Naive thymus-derived CD4-positive, alpha-beta T cell (primary cell): ENCODE measurements around the gene WIPI1. TPM values are rescaled to one million over a fixed set of nuclear protein-coding genes. Genes with fewer than 3 reads are reported as not detected.
A peak's percentile ranks its signal among the peaks of the same experiment; 100 is the strongest.

Source experiments
- ATAC-seq: fragments of 150-1000 bp; cut with Tn5 transposase; 2 replicates; pipeline ENCODE4 v1.10.0; 2021; ENCODE audit warnings: mild to moderate bottlenecking, moderate library complexity
- CTCF ChIA-PET: fragments of 350-600 bp; sonication (Branson Sonifier 250); formaldehyde crosslinking; loops from one replicate; lab custom pipeline; 2021; ENCODE audit warnings: antibody characterized with exemption; lab: Charles Lee
- POLR2A ChIA-PET: fragments of 350-600 bp; sonication (Branson Sonifier 250); formaldehyde crosslinking; loops from one replicate; lab custom pipeline; 2021; ENCODE audit warnings: antibody characterized with exemption, inconsistent platforms; lab: Charles Lee
- DNase-seq, 9 donors: peaks; one replicate each; pipeline versions ENCODE4 v3.0.0 to v3.0.0-alpha.2; 2020 to 2022; ENCODE audit warnings: mixed read lengths in 1 of 9
- H3K27ac ChIP-seq: one replicate; pipeline ENCODE4 v1.7.0; 2013; ENCODE audit warnings: mild to moderate bottlenecking, low read depth, low read length, moderate library complexity
- H3K27me3 ChIP-seq, 2 donors: one replicate each; pipeline ENCODE4 v1.7.0; 2013; ENCODE audit warnings: low read length in 2 of 2, mild to moderate bottlenecking in 2 of 2, moderate library complexity in 2 of 2; ENCODE audit not compliant: control insufficient read depth in 2 of 2, insufficient read depth in 2 of 2
- H3K36me3 ChIP-seq, 3 experiments: 1 replicate in 2 of 3; 2 replicates in 1 of 3; pipeline ENCODE4 v1.7.0; 2013; ENCODE audit warnings: low read length in 3 of 3, mild to moderate bottlenecking in 3 of 3, moderate library complexity in 1 of 3; ENCODE audit not compliant: insufficient read depth in 3 of 3, control insufficient read depth in 2 of 3
- H3K4me1 ChIP-seq, 2 donors: one replicate each; pipeline ENCODE4 v1.7.0; 2013; ENCODE audit warnings: low read length in 2 of 2, mild to moderate bottlenecking in 2 of 2, moderate library complexity in 1 of 2; ENCODE audit not compliant: control insufficient read depth in 2 of 2, insufficient read depth in 2 of 2
- H3K4me3 ChIP-seq: 2 replicates; pipeline ENCODE4 v1.7.0; 2013; ENCODE audit warnings: mild to moderate bottlenecking, low read length
- H3K9me3 ChIP-seq, 3 experiments: 1 replicate in 2 of 3; 2 replicates in 1 of 3; pipeline ENCODE4 v1.7.0; 2013; ENCODE audit warnings: low read length in 3 of 3; ENCODE audit not compliant: control insufficient read depth in 2 of 3
- H3K27ac Mint-ChIP-seq, 9 donors: one replicate each; pipeline ENCODE4 v1.8.0; 2020 to 2022; ENCODE audit warnings: mixed read lengths in 9 of 9, mild to moderate bottlenecking in 8 of 9, moderate library complexity in 5 of 9, inconsistent platforms in 2 of 9
- H3K27me3 Mint-ChIP-seq, 5 donors: one replicate each; pipeline ENCODE4 v1.8.0; 2021 to 2022; ENCODE audit warnings: mixed read lengths in 5 of 5, mild to moderate bottlenecking in 1 of 5
- H3K36me3 Mint-ChIP-seq, 5 donors: one replicate each; pipeline ENCODE4 v1.8.0; 2020 to 2022; ENCODE audit warnings: mixed read lengths in 5 of 5, mild to moderate bottlenecking in 3 of 5, inconsistent platforms in 1 of 5
- H3K4me1 Mint-ChIP-seq, 7 donors: one replicate each; pipeline ENCODE4 v1.8.0; 2020 to 2022; ENCODE audit warnings: mixed read lengths in 7 of 7, mild to moderate bottlenecking in 3 of 7, inconsistent platforms in 1 of 7
- H3K4me3 Mint-ChIP-seq, 10 donors: one replicate each; pipeline ENCODE4 v1.8.0; 2020 to 2022; ENCODE audit warnings: mild to moderate bottlenecking in 10 of 10, mixed read lengths in 10 of 10, moderate library complexity in 6 of 10, inconsistent platforms in 2 of 10
- H3K9me3 Mint-ChIP-seq, 11 donors: one replicate each; pipeline ENCODE4 v1.8.0; 2020 to 2022; ENCODE audit warnings: mixed read lengths in 11 of 11, mild to moderate bottlenecking in 4 of 11, inconsistent platforms in 1 of 11, moderate library complexity in 1 of 11
- intact Hi-C, 2 donors: fragments of 100-400 bp; cut with micrococcal nuclease; formaldehyde crosslinking; loops; one replicate each; pipeline ENCODE4 v1.15.1; 2023
- polyA plus RNA-seq, 2 donors: library from polyadenylated mRNA; unstranded; fragments of 300-500 nt; fragmentation: Illumina TruSeq; gene quantifications; one replicate each; pipeline ENCODE4 v1.2.3, GENCODE V29; 2021
- total RNA-seq, 6 experiments: library from RNA in 5 of 6; stranded (reverse) in 5 of 6; gene quantifications; 1 replicate in 5 of 6; 2 replicates in 1 of 6; pipeline ENCODE4 v1.2.3 and lab custom pipeline; 2021 to 2026

WIPI1 gene
- 10 to 100 TPM in 2 of 5 experiments, 1 to 10 TPM in 3; 3.6 to 16.5 (median 4.9) TPM for total RNA-seq
- polyA plus RNA-seq: 1 to 10 TPM; 1.7 to 2.0 TPM
- total RNA-seq (lab: John Stamatoyannopoulos, UW): 1.6 reads per million, percentile 5 among the genes with 10 or more reads in this experiment

DNA sequence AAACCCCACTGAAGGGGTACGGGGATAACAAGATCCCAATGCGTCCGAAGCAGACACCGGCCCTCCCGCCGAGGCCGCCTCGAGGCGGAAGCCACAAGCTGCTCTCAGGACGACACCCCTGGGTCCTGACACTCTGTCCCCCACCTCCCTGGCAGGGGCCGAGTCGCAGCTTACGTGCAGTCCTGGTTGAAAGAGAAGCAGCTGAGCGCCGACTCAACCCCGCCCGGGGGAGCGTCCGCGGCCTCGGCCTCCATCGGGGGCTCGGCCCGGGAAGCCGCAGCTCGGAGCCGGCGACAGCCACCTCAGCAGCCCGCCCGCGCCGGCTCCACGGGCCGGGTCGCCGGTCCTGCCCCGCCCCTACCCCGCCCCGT lies at the start of gene WIPI1:
Gene WIPI1, minus strand, starts transcription at position 329 of the 371 bp plus-strand sequence. Its CDS starts 75 bp downstream, at position 254.
- Mint-ChIP-seq H3K27ac (peak within 1 kb of the TSS; percentile 54 to 98 (median 91)), H3K27me3 (no peaks in the 10 kb centered on the region), H3K4me1 (peaks cover 26 to 62% (median 53%) of the 10 kb centered on the region in 7 donors), H3K9me3 (peaks cover 0 to 1% (median 0%) of the 10 kb centered on the region in 11 donors), H3K4me3 (peak within 1 kb of the TSS; percentile 68 to 95 (median 84)), H3K36me3 (peaks cover 0 to 4% (median 0%) of the 10 kb centered on the region in 5 donors)
- Histone ChIP-seq H3K9me3 (no peaks in the 10 kb centered on the region), H3K27ac (peak within 1 kb of the TSS; percentile 73), H3K4me1 (peaks cover 30 to 47% of the 10 kb centered on the region in 2 donors), H3K27me3 (no peaks in the 10 kb centered on the region), H3K4me3 (peak within 1 kb of the TSS; percentile 54), H3K36me3 (no peaks in the 10 kb centered on the region)
- CTCF ChIA-PET: interaction anchor here (0.5 to 2.5 kb wide), 5 partner anchors 9 to 790 kb away, joined by 3 to 23 read pairs (median 3); no protein-coding TSS in a partner anchor
- POLR2A ChIA-PET: interaction anchor here (0.7 to 10.9 kb wide), 11 partner anchors 18 to 369 kb away, joined by 3 to 133 read pairs (median 3); partner anchors contain the start of genes AMZ2, ARSG and SLC16A6
- ATAC-seq: peak; percentile 20
- DNase-seq: peak in 1 of 9 donors; percentile 37
- intact Hi-C loops: loop anchor here (1.0 to 5.0 kb wide), 12 partner anchors 19 to 630 kb away; partner anchors contain the start of genes AMZ2 (in 1 of the 2), BPTF (in 1 of the 2), KPNA2 (in 1 of the 2) and PRKAR1A (in 1 of the 2)

DNA sequence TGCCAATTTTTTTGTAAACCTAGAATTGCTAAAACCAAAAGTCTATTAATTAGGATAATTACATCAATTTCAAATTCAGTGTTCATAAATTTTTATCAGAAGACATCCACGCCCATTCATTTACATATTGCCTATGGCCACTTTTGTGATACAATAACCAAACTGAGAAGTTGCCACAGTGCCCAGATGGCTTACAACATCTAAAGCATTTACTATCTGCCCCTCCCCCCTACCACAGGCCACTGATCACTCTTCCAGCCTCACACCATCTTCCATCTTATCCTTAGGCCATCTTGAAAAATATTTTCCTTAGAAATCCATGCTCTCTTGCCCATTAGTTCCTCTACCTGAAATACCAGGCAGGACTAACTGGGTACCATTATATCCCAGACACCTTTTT lies 48.7 kb upstream of the WIPI1 start:
- H3K27ac ChIP-seq: no peak overlapping the region
- no peak overlapping the region for H3K4me3 ChIP-seq
- Mint-ChIP-seq H3K27me3 (peaks cover 0 to 4% (median 0%) of the 10 kb centered on the region in 5 donors), H3K4me3 (no peak overlapping the region), H3K36me3 (peaks cover 0 to 13% (median 0%) of the 10 kb centered on the region in 5 donors), H3K27ac (no peak overlapping the region), H3K9me3 (peaks cover 0 to 2% (median 0%) of the 10 kb centered on the region in 11 donors), H3K4me1 (peaks cover 1 to 38% (median 8%) of the 10 kb centered on the region in 7 donors)
- ChIA-PET POLR2A (no interaction called here), CTCF (no interaction called here)
- no peaks in the 10 kb centered on the region for H3K27me3 ChIP-seq
- intact Hi-C loops: no loop called here
- no peaks in the 10 kb centered on the region for H3K9me3 ChIP-seq
- ATAC-seq (no peak), DNase-seq (no peak)
- no peaks in the 10 kb centered on the region for H3K36me3 ChIP-seq
- H3K4me1 ChIP-seq: no peaks in the 10 kb centered on the region

DNA sequence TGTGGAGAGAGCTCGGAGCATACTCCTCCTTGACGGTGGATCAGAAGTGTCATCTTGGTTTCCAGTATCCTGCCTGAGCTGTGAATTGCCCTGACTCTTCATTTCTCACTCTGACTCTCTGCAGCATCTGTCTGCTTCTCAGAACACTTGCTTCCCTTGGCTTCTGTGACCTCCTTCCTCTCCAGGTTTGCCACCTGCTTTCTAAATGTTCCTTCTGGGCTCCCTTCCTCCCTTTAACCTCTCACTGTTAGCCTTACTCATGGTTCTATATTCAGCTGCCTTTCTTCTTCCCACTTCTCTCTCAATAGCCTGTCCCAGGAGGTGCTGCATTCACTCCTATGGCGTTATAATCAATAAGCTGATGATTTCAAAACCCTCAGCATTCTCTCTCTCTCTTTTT lies 43.8 kb upstream of the WIPI1 start:
- no peak overlapping the region for H3K4me3 ChIP-seq
- DNase-seq: no peak
- no peaks in the 10 kb centered on the region for H3K9me3 ChIP-seq
- ChIA-PET POLR2A (no interaction called here), CTCF (no interaction called here)
- H3K36me3 ChIP-seq: no peaks in the 10 kb centered on the region
- peaks cover 0 to 4% (median 0%) of the 10 kb centered on the region in 5 donors for H3K27me3 Mint-ChIP-seq
- H3K4me1 ChIP-seq: no peaks in the 10 kb centered on the region
- intact Hi-C loops: no loop called here
- H3K36me3 Mint-ChIP-seq: peaks cover 0 to 16% (median 0%) of the 10 kb centered on the region in 5 donors
- peak overlapping the region in 3 of 9 donors; percentile 25 to 76 (median 26) for H3K27ac Mint-ChIP-seq
- no peak for ATAC-seq
- no peaks in the 10 kb centered on the region for H3K27me3 ChIP-seq
- peaks cover 0 to 5% (median 0%) of the 10 kb centered on the region in 11 donors for H3K9me3 Mint-ChIP-seq
- H3K4me3 Mint-ChIP-seq: no peak overlapping the region
- no peak overlapping the region for H3K27ac ChIP-seq
- peaks cover 10 to 36% (median 14%) of the 10 kb centered on the region in 7 donors for H3K4me1 Mint-ChIP-seq

GRCh38 chr17:68499587-68499986 lies 42.3 kb upstream of the WIPI1 start:
- DNase-seq (no peak), ATAC-seq (no peak)
- ChIA-PET POLR2A (no interaction called here), CTCF (no interaction called here)
- Mint-ChIP-seq H3K4me3 (no peak overlapping the region), H3K36me3 (peaks cover 0 to 13% (median 0%) of the 10 kb centered on the region in 5 donors), H3K27ac (peak overlapping the region in 1 of 9 donors; percentile 48), H3K9me3 (peaks cover 0 to 5% (median 0%) of the 10 kb centered on the region in 11 donors), H3K4me1 (peaks cover 10 to 36% (median 14%) of the 10 kb centered on the region in 7 donors), H3K27me3 (peaks cover 0 to 4% (median 0%) of the 10 kb centered on the region in 5 donors)
- H3K9me3 ChIP-seq: no peaks in the 10 kb centered on the region
- intact Hi-C loops: no loop called here
- no peaks in the 10 kb centered on the region for H3K27me3 ChIP-seq
- no peak overlapping the region for H3K4me3 ChIP-seq
- H3K4me1 ChIP-seq: no peaks in the 10 kb centered on the region
- H3K27ac ChIP-seq: no peak overlapping the region
- no peaks in the 10 kb centered on the region for H3K36me3 ChIP-seq

DNA sequence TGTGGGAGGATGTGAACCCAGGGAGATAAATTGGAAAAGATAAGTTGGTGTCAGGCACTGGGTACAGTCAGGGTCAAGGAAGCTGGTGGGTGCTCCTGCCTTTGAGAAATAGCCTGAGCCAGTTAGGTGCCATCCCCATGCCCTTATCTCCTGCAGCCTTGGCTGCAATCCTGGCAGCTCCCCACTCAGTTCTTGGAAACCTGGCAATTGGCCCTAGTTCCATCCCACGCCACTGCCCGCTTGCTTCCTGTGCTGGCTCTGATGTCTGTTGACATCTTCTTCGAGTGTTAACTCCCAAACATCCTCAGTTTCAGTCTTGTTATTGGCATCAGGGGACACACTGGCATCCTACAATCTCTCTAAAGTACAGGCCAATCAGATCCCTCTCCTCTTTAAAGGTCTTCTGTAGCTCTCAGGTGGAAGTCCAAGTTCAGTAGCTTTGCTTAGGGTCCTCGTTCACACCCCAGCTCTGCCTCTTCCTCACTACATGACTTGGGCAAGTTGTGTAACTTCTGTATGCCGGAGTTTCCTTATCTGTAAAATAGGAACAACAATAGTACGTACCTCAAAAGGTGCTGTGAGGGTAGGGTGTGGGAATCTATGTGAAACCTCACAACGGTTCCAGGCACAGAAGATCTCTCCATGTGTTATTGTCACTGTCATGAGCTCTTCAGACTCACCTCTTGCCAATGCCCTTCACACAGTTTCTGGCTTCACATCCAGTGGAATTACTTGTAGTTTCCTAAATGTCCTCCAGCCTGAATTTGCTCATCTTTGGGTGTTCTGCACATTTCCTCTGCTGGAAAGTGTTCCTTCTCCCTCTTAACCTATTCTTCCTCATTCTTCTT lies 41.4 kb upstream of the WIPI1 start:
- Histone ChIP-seq H3K4me3 (no peak overlapping the region), H3K27ac (no peak overlapping the region), H3K9me3 (no peaks in the 10 kb centered on the region), H3K36me3 (no peaks in the 10 kb centered on the region), H3K27me3 (no peaks in the 10 kb centered on the region), H3K4me1 (no peaks in the 10 kb centered on the region)
- Mint-ChIP-seq H3K27me3 (peaks cover 0 to 4% (median 0%) of the 10 kb centered on the region in 5 donors), H3K36me3 (peaks cover 0 to 10% (median 0%) of the 10 kb centered on the region in 5 donors), H3K4me1 (peaks cover 10 to 36% (median 14%) of the 10 kb centered on the region in 7 donors), H3K27ac (peak overlapping the region in 2 of 9 donors; percentile 48 to 84), H3K9me3 (peaks cover 0 to 5% (median 0%) of the 10 kb centered on the region in 11 donors), H3K4me3 (peak overlapping the region in 4 of 10 donors; percentile 10 to 60 (median 30))
- ChIA-PET CTCF (no interaction called here), POLR2A (no interaction called here)
- ATAC-seq (peak; percentile 32), DNase-seq (no peak)
- intact Hi-C loops: no loop called here

DNA sequence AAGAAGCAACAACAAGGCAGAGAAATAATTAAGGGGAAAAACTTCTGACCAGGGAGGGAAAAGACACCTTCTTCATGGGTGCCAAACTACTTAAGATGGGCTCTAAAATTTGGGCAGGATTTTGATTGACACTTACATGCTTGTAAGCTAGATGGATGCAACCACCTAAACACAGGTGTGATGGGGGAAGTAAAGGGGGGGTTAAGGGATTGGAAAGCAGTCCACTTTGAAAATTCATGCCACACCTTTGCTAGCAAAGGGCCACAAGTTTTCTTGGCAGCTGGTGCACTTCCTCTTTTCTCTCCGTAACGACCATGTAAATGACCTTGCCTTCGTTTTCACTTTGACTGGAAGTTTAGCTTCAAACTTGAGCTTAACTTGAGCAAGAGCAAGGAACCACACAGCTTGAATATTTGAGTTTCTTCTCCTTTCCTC lies 40.6 kb upstream of the WIPI1 start:
- POLR2A ChIA-PET: no interaction called here
- H3K27me3 ChIP-seq: no peaks in the 10 kb centered on the region
- DNase-seq: no peak
- intact Hi-C loops: no loop called here
- Mint-ChIP-seq H3K27me3 (peaks cover 0 to 4% (median 0%) of the 10 kb centered on the region in 5 donors), H3K9me3 (peaks cover 0 to 5% (median 0%) of the 10 kb centered on the region in 11 donors), H3K27ac (peak overlapping the region in 1 of 9 donors; percentile 84), H3K4me3 (peak overlapping the region in 2 of 10 donors; percentile 10 to 60), H3K36me3 (peaks cover 0 to 10% (median 0%) of the 10 kb centered on the region in 5 donors), H3K4me1 (peaks cover 10 to 36% (median 14%) of the 10 kb centered on the region in 7 donors)
- no peak overlapping the region for H3K4me3 ChIP-seq
- no peaks in the 10 kb centered on the region for H3K9me3 ChIP-seq
- H3K4me1 ChIP-seq: no peaks in the 10 kb centered on the region
- H3K27ac ChIP-seq: no peak overlapping the region
- H3K36me3 ChIP-seq: no peaks in the 10 kb centered on the region
- CTCF ChIA-PET: no interaction called here
- ATAC-seq: peak; percentile 50
